Measurements from ENCODE around the gene UBE2J2.

The UBE2J2 gene

GRCh38 chr1:1280782-1281481, 7.3 kb upstream of the UBE2J2 start:
- no peak for ATAC-seq

GRCh38 chr1:1279028-1279427, 5.4 kb upstream of the UBE2J2 start:
- no peak for ATAC-seq

GRCh38 chr1:1278620-1279019, 5.0 kb upstream of the UBE2J2 start:
- no peak for ATAC-seq

GRCh38 chr1:1275836-1276235, 2.2 kb upstream of the UBE2J2 start:
- no peak for ATAC-seq

GRCh38 chr1:1274931-1275431, 1.3 kb upstream of the UBE2J2 start:
- no peak for ATAC-seq

- ATAC-seq, result no peak
Measured at GRCh38 chr1:1274299-1274930, 761 bp upstream of the UBE2J2 start.

- ATAC-seq, result no peak
Measured at GRCh38 chr1:1273209-1273511, 494 bp downstream of the UBE2J2 start.

GRCh38 chr1:1272341-1273208, 1.1 kb downstream of the UBE2J2 start:
- ATAC-seq, result no peak

GRCh38 chr1:1270813-1271212, 2.8 kb downstream of the UBE2J2 start:
- no peak for ATAC-seq

GRCh38 chr1:1268284-1268682, 5.4 kb downstream of the UBE2J2 start:
- no peak for ATAC-seq

GRCh38 chr1:1267488-1268283, 6.0 kb downstream of the UBE2J2 start:
- ATAC-seq, result no peak

GRCh38 chr1:1264868-1265272, 8.8 kb downstream of the UBE2J2 start:
- no peak for ATAC-seq

- ATAC-seq, result no peak
Measured at GRCh38 chr1:1264026-1264425, 9.6 kb downstream of the UBE2J2 start.

- ATAC-seq, result no peak
Measured at GRCh38 chr1:1262758-1263157, 10.9 kb downstream of the UBE2J2 start.

GRCh38 chr1:1262071-1262470, 11.6 kb downstream of the UBE2J2 start:
- no peak for ATAC-seq

GRCh38 chr1:1260843-1261560, 12.7 kb downstream of the UBE2J2 start:
- ATAC-seq, result no peak

GRCh38 chr1:1259951-1260600, 13.6 kb downstream of the UBE2J2 start:
- no peak for ATAC-seq

GRCh38 chr1:1259540-1259939, 14.1 kb downstream of the UBE2J2 start:
- ATAC-seq, result no peak

- no peak for ATAC-seq
Measured at GRCh38 chr1:1259119-1259488, 14.6 kb downstream of the UBE2J2 start.

GRCh38 chr1:1256956-1257871, 16.4 kb downstream of the UBE2J2 start:
- ATAC-seq, result no peak

- no peak for ATAC-seq
Measured at GRCh38 chr1:1255611-1256010, 18.0 kb downstream of the UBE2J2 start.
